ENCODE data around the gene GBF1. TPM values are rescaled to one million over a fixed set of nuclear protein-coding genes. Genes with fewer than 3 reads are reported as not detected.

The GBF1 gene
- total RNA-seq, 3 donors from 2014 or later, result 51.9 to 67.8 (median 62.9) TPM

DNA sequence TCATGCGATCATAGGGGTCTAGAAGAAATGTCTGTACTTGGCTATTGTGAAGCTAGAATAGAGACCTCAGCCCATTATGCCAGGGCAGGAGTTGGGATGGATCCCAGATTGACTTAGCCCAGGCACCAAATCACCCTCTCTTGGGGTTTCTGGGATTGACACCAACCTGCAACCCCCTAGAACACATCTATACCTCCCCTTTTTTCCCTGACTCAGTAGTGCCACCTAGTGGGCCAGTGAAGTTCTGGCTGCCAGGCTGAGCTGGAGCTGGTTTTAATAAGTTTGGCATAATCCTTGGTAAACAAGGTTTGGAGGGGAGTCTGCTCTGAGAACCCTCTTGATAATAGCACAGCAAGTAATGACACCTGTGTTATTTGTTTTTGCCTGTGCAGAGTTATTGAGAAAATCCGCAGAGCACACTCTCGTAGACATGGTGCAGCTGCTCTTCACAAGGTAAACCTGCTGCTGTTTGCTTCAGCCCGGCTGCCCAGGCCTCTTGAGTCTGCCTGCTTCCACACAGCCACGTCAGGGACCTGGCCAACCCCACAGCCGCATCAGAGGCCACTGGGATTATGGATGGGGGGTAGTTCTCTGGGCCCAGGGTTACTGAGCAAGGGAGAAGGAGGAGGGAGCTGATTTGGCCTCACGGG, 106.9 kb downstream of the GBF1 start:
- intact Hi-C loops (cut with DNase I, micrococcal nuclease), result loop anchor here (5.0 to 10.0 kb wide), 2 partner anchors 125 to 187 kb away; partner anchors contain the start of gene ELOVL3 (in 2 of the 2)
- peak; percentile 76 for ATAC-seq

GRCh38 chr10:102354451-102354850, 109.1 kb downstream of the GBF1 start:
- Histone ChIP-seq H3K9me3 (no peaks in the 10 kb centered on the region), H3K36me3 (ENCODE audit: low read depth) (peaks cover 11% of the 10 kb centered on the region), H3K4me1 (ENCODE audit: low read depth) (no peaks in the 10 kb centered on the region), H3K4me3 (no peak overlapping the region)
- no peak for DNase-seq
- no peak for TF ChIP-seq CTCF (IDR thresholded peaks at IDR 0.05)
- no peak for ATAC-seq
- intact Hi-C loops (cut with DNase I, micrococcal nuclease), result loop anchor here (5.0 to 10.0 kb wide), 2 partner anchors 127 to 190 kb away; partner anchors contain the start of gene ELOVL3 (in 2 of the 2)

More for the DNA sequence above, 106.9 kb downstream of the GBF1 start:
- no peaks in the 10 kb centered on the region for H3K4me1 ChIP-seq (ENCODE audit: low read depth)
- no peaks in the 10 kb centered on the region for H3K36me3 ChIP-seq (ENCODE audit: low read depth)
- TF ChIP-seq CTCF (IDR thresholded peaks at IDR 0.05), result peak; percentile 78
- peak in 2 of 3 donors; percentile 58 to 73 for DNase-seq
- no peaks in the 10 kb centered on the region for H3K9me3 ChIP-seq
- H3K4me3 ChIP-seq, result no peak overlapping the region

GRCh38 chr10:102358712-102359382, 113.5 kb downstream of the GBF1 start:
- no peak for TF ChIP-seq CTCF (IDR thresholded peaks at IDR 0.05)
- no peaks in the 10 kb centered on the region for H3K9me3 ChIP-seq
- H3K4me3 ChIP-seq, result no peak overlapping the region
- intact Hi-C loops (cut with DNase I, micrococcal nuclease), result loop anchor here in 1 of 2 donors (10.0 kb wide), 1 partner anchor 194 kb away; no protein-coding TSS in a partner anchor
- no peak for DNase-seq
- no peak for ATAC-seq
- H3K36me3 ChIP-seq (ENCODE audit: low read depth), result peaks cover 18% of the 10 kb centered on the region
- H3K4me1 ChIP-seq (ENCODE audit: low read depth), result no peaks in the 10 kb centered on the region

GRCh38 chr10:102367441-102367840, 122.1 kb downstream of the GBF1 start:
- Histone ChIP-seq H3K4me1 (ENCODE audit: low read depth) (no peaks in the 10 kb centered on the region), H3K4me3 (no peak overlapping the region), H3K36me3 (ENCODE audit: low read depth) (peaks cover 25% of the 10 kb centered on the region), H3K9me3 (no peaks in the 10 kb centered on the region)
- ATAC-seq (no peak), DNase-seq (no peak)
- intact Hi-C loops (cut with DNase I, micrococcal nuclease), result no loop called here
- TF ChIP-seq CTCF (IDR thresholded peaks at IDR 0.05), result no peak

GRCh38 chr10:102368077-102368476, 122.7 kb downstream of the GBF1 start:
- DNase-seq (no peak), ATAC-seq (no peak)
- no peak overlapping the region for H3K4me3 ChIP-seq
- H3K9me3 ChIP-seq, result no peaks in the 10 kb centered on the region
- H3K36me3 ChIP-seq (ENCODE audit: low read depth), result peaks cover 28% of the 10 kb centered on the region
- no peak for TF ChIP-seq CTCF (IDR thresholded peaks at IDR 0.05)
- intact Hi-C loops (cut with DNase I, micrococcal nuclease), result no loop called here
- H3K4me1 ChIP-seq (ENCODE audit: low read depth), result no peaks in the 10 kb centered on the region
